ENCODE measurements around the gene ANKRD17. TPM values are rescaled to one million over a fixed set of nuclear protein-coding genes. Genes with fewer than 3 reads are reported as not detected.
"Not testable (repeated sequence)": the region's sequence is repeated elsewhere in the genome, so short reads cannot be mapped to it uniquely, and the experiment has no call there.

Gene ANKRD17
- total RNA-seq, 8 experiments from 2014 or later = 43.2 to 89.0 (median 62.0) TPM

GRCh38 chr4:73259571-73260090, 1.0 kb upstream of the ANKRD17 start:
- peaks cover 0 to 17% of the 10 kb centered on the region in 2 donors for H3K4me1 ChIP-seq (replicated peaks in 1 of 2)
- peak overlapping the region; percentile 98 for H3K27ac ChIP-seq
- in situ Hi-C loops (cut with MboI; ENCODE audit: low pct_unique_long_range_greater_than_20kb in 2 of 9, low sequenced_read_pairs in 9 of 9, unreplicated experiment in 9 of 9) = no loop called here
- peak; percentile 2 to 14 (median 4) for ATAC-seq (replicated peaks in 6 of 8)
- peak overlapping the region; percentile 66 to 99 (median 86) for H3K4me3 ChIP-seq
- WGBS, 10 experiments = 0 to 9% (median 0%) methylated on average over 1 to 8 of the region's 8 CpGs; no CpG with 5 or more reads in 1 of the 10 experiments

GRCh38 chr4:73258436-73258685, 237 bp downstream of the ANKRD17 start:
- peak in 4 of 8 experiments; percentile 6 to 28 (median 8) for ATAC-seq (replicated peaks in 6 of 8)
- Histone ChIP-seq H3K4me1 (replicated peaks in 1 of 2) (peaks cover 0 to 17% of the 10 kb centered on the region in 2 donors), H3K4me3 (peak overlapping the region; percentile 66 to 99 (median 86)), H3K27ac (peak overlapping the region; percentile 98)
- 2% methylated on average over 10 of the region's 30 CpGs; no CpG with 5 or more reads in 9 of the 10 experiments for WGBS, 10 experiments
- in situ Hi-C loops (cut with MboI; ENCODE audit: low pct_unique_long_range_greater_than_20kb in 2 of 9, low sequenced_read_pairs in 9 of 9, unreplicated experiment in 9 of 9) = no loop called here

GRCh38 chr4:73257651-73258435, 755 bp downstream of the ANKRD17 start:
- WGBS, 10 experiments = 0 to 3% (median 0%) methylated on average over 1 to 6 of the region's 34 CpGs; no CpG with 5 or more reads in 2 of the 10 experiments
- Histone ChIP-seq H3K4me3 (peak overlapping the region; percentile 66 to 99 (median 86)), H3K27ac (peak overlapping the region; percentile 98), H3K4me1 (replicated peaks in 1 of 2) (peaks cover 0 to 17% of the 10 kb centered on the region in 2 donors)
- in situ Hi-C loops (cut with MboI; ENCODE audit: low pct_unique_long_range_greater_than_20kb in 2 of 9, low sequenced_read_pairs in 9 of 9, unreplicated experiment in 9 of 9) = no loop called here
- ATAC-seq (replicated peaks in 6 of 8) = peak in 7 of 8 experiments; percentile 0 to 23 (median 9)

GRCh38 chr4:73257234-73257633, 1.4 kb downstream of the ANKRD17 start:
- peak overlapping the region; percentile 66 to 99 (median 86) for H3K4me3 ChIP-seq
- H3K4me1 ChIP-seq (replicated peaks in 1 of 2) = peaks cover 0 to 17% of the 10 kb centered on the region in 2 donors
- 0% methylated on average over 1 to 6 of the region's 6 CpGs; no CpG with 5 or more reads in 3 of the 10 experiments for WGBS, 10 experiments
- in situ Hi-C loops (cut with MboI; ENCODE audit: low pct_unique_long_range_greater_than_20kb in 2 of 9, low sequenced_read_pairs in 9 of 9, unreplicated experiment in 9 of 9) = no loop called here
- ATAC-seq (replicated peaks in 6 of 8) = peak; percentile 6 to 17 (median 10)
- peak overlapping the region; percentile 98 for H3K27ac ChIP-seq

- H3K27ac ChIP-seq; ATAC-seq (replicated peaks in 6 of 8); H3K4me3 ChIP-seq; in situ Hi-C loops (cut with MboI; ENCODE audit: low pct_unique_long_range_greater_than_20kb in 2 of 9, low sequenced_read_pairs in 9 of 9, unreplicated experiment in 9 of 9): not testable (repeated sequence)
- H3K4me1 ChIP-seq (replicated peaks in 1 of 2) = peaks cover 0 to 17% of the 10 kb centered on the region in 2 donors
- WGBS, 10 experiments = 56 to 80% (median 77%) methylated on average over 1 to 4 of the region's 8 CpGs; no CpG with 5 or more reads in 6 of the 10 experiments
Measured at GRCh38 chr4:73255847-73256246, 2.8 kb downstream of the ANKRD17 start.

GRCh38 chr4:73252001-73252400, 6.6 kb downstream of the ANKRD17 start:
- no peak overlapping the region for H3K4me3 ChIP-seq

GRCh38 chr4:73251384-73251783, 7.2 kb downstream of the ANKRD17 start:
- ATAC-seq (replicated peaks in 6 of 8) = peak in 1 of 8 experiments; percentile 51
- H3K4me3 ChIP-seq = no peak overlapping the region
- H3K27ac ChIP-seq = no peak overlapping the region
- 70 to 100% (median 100%) methylated on average over 1 to 2 of the region's 2 CpGs; no CpG with 5 or more reads in 1 of the 10 experiments for WGBS, 10 experiments
- peaks cover 0 to 3% of the 10 kb centered on the region in 2 donors for H3K4me1 ChIP-seq (replicated peaks in 1 of 2)
- in situ Hi-C loops (cut with MboI; ENCODE audit: low pct_unique_long_range_greater_than_20kb in 2 of 9, low sequenced_read_pairs in 9 of 9, unreplicated experiment in 9 of 9) = no loop called here

More at GRCh38 chr4:73252001-73252400, 6.6 kb downstream of the ANKRD17 start:
- no peak for ATAC-seq (replicated peaks in 6 of 8)
- H3K4me1 ChIP-seq (replicated peaks in 1 of 2) = peaks cover 0 to 9% of the 10 kb centered on the region in 2 donors
- H3K27ac ChIP-seq = no peak overlapping the region
- in situ Hi-C loops (cut with MboI; ENCODE audit: low pct_unique_long_range_greater_than_20kb in 2 of 9, low sequenced_read_pairs in 9 of 9, unreplicated experiment in 9 of 9) = no loop called here

GRCh38 chr4:73250642-73251041, 8.0 kb downstream of the ANKRD17 start:
- ATAC-seq (replicated peaks in 6 of 8) = no peak
- in situ Hi-C loops (cut with MboI; ENCODE audit: low pct_unique_long_range_greater_than_20kb in 2 of 9, low sequenced_read_pairs in 9 of 9, unreplicated experiment in 9 of 9) = no loop called here

GRCh38 chr4:73248821-73249220, 9.8 kb downstream of the ANKRD17 start:
- H3K4me3 ChIP-seq = no peak overlapping the region
- in situ Hi-C loops (cut with MboI; ENCODE audit: low pct_unique_long_range_greater_than_20kb in 2 of 9, low sequenced_read_pairs in 9 of 9, unreplicated experiment in 9 of 9) = no loop called here

More at GRCh38 chr4:73250642-73251041, 8.0 kb downstream of the ANKRD17 start:
- WGBS, 10 experiments = 60 to 100% (median 91%) methylated on average over 1 to 9 of the region's 9 CpGs; no CpG with 5 or more reads in 1 of the 10 experiments
- Histone ChIP-seq H3K27ac (no peak overlapping the region), H3K4me3 (no peak overlapping the region), H3K4me1 (replicated peaks in 1 of 2) (no peaks in the 10 kb centered on the region)

GRCh38 chr4:73248416-73248815, 10.2 kb downstream of the ANKRD17 start:
- in situ Hi-C loops (cut with MboI; ENCODE audit: low pct_unique_long_range_greater_than_20kb in 2 of 9, low sequenced_read_pairs in 9 of 9, unreplicated experiment in 9 of 9) = no loop called here
- H3K4me1 ChIP-seq (replicated peaks in 1 of 2) = no peaks in the 10 kb centered on the region
- no peak for ATAC-seq (replicated peaks in 6 of 8)
- whole genome bisulfite sequencing, 10 experiments = 71 to 100% (median 97%) methylated on average over 1 of the region's 1 CpG; no CpG with 5 or more reads in 2 of the 10 experiments
- no peak overlapping the region for H3K4me3 ChIP-seq
- no peak overlapping the region for H3K27ac ChIP-seq

More at GRCh38 chr4:73248821-73249220, 9.8 kb downstream of the ANKRD17 start:
- no peak for ATAC-seq (replicated peaks in 6 of 8)
- H3K27ac ChIP-seq = no peak overlapping the region
- no peaks in the 10 kb centered on the region for H3K4me1 ChIP-seq (replicated peaks in 1 of 2)

GRCh38 chr4:73247100-73247499, 11.5 kb downstream of the ANKRD17 start:
- H3K4me1 ChIP-seq (replicated peaks in 1 of 2) = no peaks in the 10 kb centered on the region
- ATAC-seq (replicated peaks in 6 of 8) = peak in 1 of 8 experiments; percentile 59
- H3K4me3 ChIP-seq = no peak overlapping the region
- in situ Hi-C loops (cut with MboI; ENCODE audit: low pct_unique_long_range_greater_than_20kb in 2 of 9, low sequenced_read_pairs in 9 of 9, unreplicated experiment in 9 of 9) = no loop called here
- H3K27ac ChIP-seq = no peak overlapping the region

- 60 to 100% (median 97%) methylated on average over 1 to 2 of the region's 2 CpGs; no CpG with 5 or more reads in 2 of the 10 experiments for WGBS, 10 experiments
- Histone ChIP-seq H3K4me3 (no peak overlapping the region), H3K27ac (no peak overlapping the region), H3K4me1 (replicated peaks in 1 of 2) (no peaks in the 10 kb centered on the region)
- in situ Hi-C loops (cut with MboI; ENCODE audit: low pct_unique_long_range_greater_than_20kb in 2 of 9, low sequenced_read_pairs in 9 of 9, unreplicated experiment in 9 of 9) = no loop called here
- ATAC-seq (replicated peaks in 6 of 8) = no peak
Measured at GRCh38 chr4:73245955-73246354, 12.6 kb downstream of the ANKRD17 start.

- Histone ChIP-seq H3K4me3 (no peak overlapping the region), H3K4me1 (replicated peaks in 1 of 2) (no peaks in the 10 kb centered on the region), H3K27ac (no peak overlapping the region)
- no peak for ATAC-seq (replicated peaks in 6 of 8)
- in situ Hi-C loops (cut with MboI; ENCODE audit: low pct_unique_long_range_greater_than_20kb in 2 of 9, low sequenced_read_pairs in 9 of 9, unreplicated experiment in 9 of 9) = no loop called here
- 80 to 100% (median 100%) methylated on average over 1 to 4 of the region's 4 CpGs; no CpG with 5 or more reads in 1 of the 10 experiments for WGBS, 10 experiments
Measured at GRCh38 chr4:73244945-73245601, 13.5 kb downstream of the ANKRD17 start.

Data from motor neuron (in vitro differentiated cells).